PC-9 (cell line): ENCODE results near the gene STRC. TPM values are rescaled to one million over a fixed set of nuclear protein-coding genes. Genes with fewer than 3 reads are reported as not detected.

Experiments
- BruUV-seq: library from RNA; stranded (reverse); fragments of 400-500 nt; replicated peaks from 2 replicates; lab custom pipeline; 2021; lab: Mats Ljungman, UMichigan
- CTCF ChIA-PET: fragments of 300-600 bp; sonication (Branson Sonifier 250); formaldehyde crosslinking; loops from one replicate; lab custom pipeline; 2022; ENCODE audit warnings: antibody characterized with exemption; lab: Charles Lee
- POLR2A ChIA-PET: fragments of 300-600 bp; sonication (Branson Sonifier 250); formaldehyde crosslinking; loops from one replicate; lab custom pipeline; 2022; ENCODE audit warnings: antibody characterized with exemption; ENCODE audit not compliant: unreplicated experiment; lab: Charles Lee
- DNase-seq, 2 experiments: peaks; one replicate each; pipeline versions ENCODE4 v3.0.0 to v3.0.0-alpha.2; 2015 to 2022; ENCODE audit warnings: mixed read lengths in 1 of 2
- H2AFZ ChIP-seq: fragments of 200-600 bp; sonication (generic); 2 replicates; pipeline ENCODE4 v1.8.1; 2017; ENCODE audit warnings: antibody characterized with exemption
- H3F3A ChIP-seq: fragments of 200-600 bp; sonication (generic); 2 replicates; pipeline ENCODE4 v1.8.1; 2017; ENCODE audit warnings: antibody characterized with exemption, mild to moderate bottlenecking, low read depth; ENCODE audit not compliant: insufficient read depth
- H3K27ac ChIP-seq: fragments of 200-600 bp; sonication (generic); 2 replicates; pipeline ENCODE4 v1.6.1; 2016; ENCODE audit warnings: mixed run types
- H3K27me3 ChIP-seq: fragments of 200-600 bp; sonication (generic); 2 replicates; pipeline ENCODE4 v1.6.1; 2016; ENCODE audit warnings: low read depth, mixed run types; ENCODE audit not compliant: insufficient read depth
- H3K36me3 ChIP-seq: fragments of 200-600 bp; sonication (generic); 2 replicates; pipeline ENCODE4 v1.6.1; 2016; ENCODE audit warnings: low read depth, mixed run types
- H3K4me1 ChIP-seq: fragments of 200-600 bp; sonication (generic); replicated peaks from 2 replicates; pipeline ENCODE4 v1.6.1; 2016; ENCODE audit warnings: mixed run types; ENCODE audit not compliant: insufficient read depth
- H3K4me2 ChIP-seq: fragments of 200-600 bp; sonication (generic); 2 replicates; pipeline ENCODE4 v1.6.1; 2017; ENCODE audit warnings: mixed run types
- H3K4me3 ChIP-seq: fragments of 200-600 bp; sonication (generic); 2 replicates; pipeline ENCODE4 v1.6.1; 2016; ENCODE audit warnings: mixed run types
- H3K79me2 ChIP-seq: fragments of 200-600 bp; sonication (generic); 2 replicates; pipeline ENCODE4 v1.6.1; 2017; ENCODE audit warnings: low read depth, mixed run types
- H3K9me2 ChIP-seq: fragments of 200-600 bp; sonication (generic); 2 replicates; pipeline ENCODE4 v1.8.1; 2017; ENCODE audit warnings: mild to moderate bottlenecking; ENCODE audit not compliant: insufficient read depth
- H3K9me3 ChIP-seq: fragments of 200-600 bp; sonication (generic); 2 replicates; pipeline ENCODE4 v1.8.1; 2016; ENCODE audit warnings: low read depth; ENCODE audit not compliant: insufficient read depth
- H4K20me1 ChIP-seq: fragments of 200-600 bp; sonication (generic); 2 replicates; pipeline ENCODE4 v1.8.1; 2017; ENCODE audit not compliant: insufficient read depth
- CTCF ChIP-seq: fragments of 200-600 bp; sonication (generic); conservative IDR thresholded peaks from 2 replicates; pipeline ENCODE4 v1.6.1; 2017; ENCODE audit warnings: mixed run types, antibody characterized with exemption, mild to moderate bottlenecking, moderate library complexity
- EZH2 ChIP-seq: fragments of 200-600 bp; sonication (generic); IDR thresholded peaks from 2 replicates; pipeline ENCODE4 v1.8.0; 2017; ENCODE audit warnings: antibody characterized with exemption, low read depth
- intact Hi-C: fragments of 100-400 bp; cut with micrococcal nuclease; formaldehyde crosslinking; loops from one replicate; pipeline ENCODE4 v1.10.0; 2022; ENCODE audit not compliant: unreplicated experiment
- total RNA-seq: library from RNA; stranded (reverse); gene quantifications from 2 replicates; pipeline ENCODE4 v1.2.3, GENCODE V29; 2021

STRC gene
- total RNA-seq, 1 experiment from 2014 or later = 0.59 TPM

GRCh38 chr15:43552256-43552655 lies 66.3 kb downstream of the STRC start:
- Histone ChIP-seq H3K4me2 (no peak overlapping the region), H3K27ac (no peak overlapping the region), H3K4me1 (no peaks in the 10 kb centered on the region), H3K36me3 (no peaks in the 10 kb centered on the region), H3K9me3 (no peaks in the 10 kb centered on the region), H3K79me2 (no peaks in the 10 kb centered on the region), H3K4me3 (no peak overlapping the region), H4K20me1 (no peaks in the 10 kb centered on the region), H3K27me3 (no peaks in the 10 kb centered on the region), H3K9me2 (no peaks in the 10 kb centered on the region), H2AFZ (no peak overlapping the region), H3F3A (no peaks in the 10 kb centered on the region)
- no peak for TF ChIP-seq EZH2
- TF ChIP-seq CTCF = no peak
- ChIA-PET POLR2A (interaction anchor here (0.6 kb wide), 1 partner anchor 195 kb away, joined by 3 read pairs; no protein-coding TSS in a partner anchor), CTCF (interaction anchor here (0.6 to 0.7 kb wide), 3 partner anchors 69 to 736 kb away, joined by 4 to 10 read pairs (median 8); partner anchors contain the start of gene GOLM2)
- no peak for DNase-seq
- BruUV-seq = no TSS peak
- intact Hi-C loops = no loop called here

- H3K9me3 ChIP-seq = no peaks in the 10 kb centered on the region
- no peaks in the 10 kb centered on the region for H4K20me1 ChIP-seq
- no TSS peak for BruUV-seq
- H3K27me3 ChIP-seq = no peaks in the 10 kb centered on the region
- no peaks in the 10 kb centered on the region for H3K9me2 ChIP-seq
- CTCF ChIA-PET = interaction anchor here (0.7 kb wide), 1 partner anchor 748 kb away, joined by 8 read pairs; no protein-coding TSS in a partner anchor
- no peak overlapping the region for H3K4me3 ChIP-seq
- no peaks in the 10 kb centered on the region for H3K4me1 ChIP-seq
- TF ChIP-seq CTCF (no peak), EZH2 (no peak)
- no peak overlapping the region for H3K4me2 ChIP-seq
- POLR2A ChIA-PET = no interaction called here
- no peaks in the 10 kb centered on the region for H3K36me3 ChIP-seq
- no peak for DNase-seq
- no peaks in the 10 kb centered on the region for H3K79me2 ChIP-seq
- H2AFZ ChIP-seq = no peak overlapping the region
- no peak overlapping the region for H3K27ac ChIP-seq
- intact Hi-C loops = no loop called here
- H3F3A ChIP-seq = no peaks in the 10 kb centered on the region
These were observed 67.9 kb downstream of the STRC start for GRCh38 chr15:43550527-43551363.

Other genes with a start within 250 kb of the STRC start
- 36.3 and 37.9 TPM in 2 replicates for gene ZSCAN29, start 247.8 kb downstream of the STRC start, total RNA-seq
- 25.3 and 30.8 TPM in 2 replicates for gene TUBGCP4, start 247.7 kb downstream of the STRC start, total RNA-seq
- 62.1 and 66.8 TPM in 2 replicates for gene TP53BP1, start 125.6 kb downstream of the STRC start, total RNA-seq
- gene MAP1A, start 101.2 kb downstream of the STRC start, total RNA-seq = 1.5 and 2.1 TPM in 2 replicates
- gene PPIP5K1, start 28.6 kb downstream of the STRC start, total RNA-seq = 50.9 and 62.4 TPM in 2 replicates
- 1.6 TPM in 1 of 2 replicates, not detected in the other for gene CKMT1B, start 24.8 kb downstream of the STRC start, total RNA-seq
- 5.8 and 8.0 TPM in 2 replicates for gene CATSPER2, start 30.0 kb upstream of the STRC start, total RNA-seq
- 0.95 and 1.5 TPM in 2 replicates for gene CKMT1A, start 75.1 kb upstream of the STRC start, total RNA-seq
- gene PDIA3, start 127.6 kb upstream of the STRC start, total RNA-seq = 435 and 445 TPM in 2 replicates
- gene ELL3, start 158.2 kb upstream of the STRC start, total RNA-seq = 6.1 and 7.0 TPM in 2 replicates
- gene SERF2, start 173.5 kb upstream of the STRC start, total RNA-seq = 612 and 779 TPM in 2 replicates
- 0.46 TPM in 1 of 2 replicates, not detected in the other for gene SERINC4, start 181.4 kb upstream of the STRC start, total RNA-seq
- gene HYPK, start 181.8 kb upstream of the STRC start, total RNA-seq = 10.1 and 14.4 TPM in 2 replicates
- gene MFAP1, start 205.9 kb upstream of the STRC start, total RNA-seq = 22.3 and 26.3 TPM in 2 replicates
- gene WDR76, start 208.2 kb upstream of the STRC start, total RNA-seq = 15.7 and 27.2 TPM in 2 replicates